GM23338 (cell line): ENCODE measurements around the gene ZBTB3. TPM values are rescaled to one million over a fixed set of nuclear protein-coding genes. Genes with fewer than 3 reads are reported as not detected.

Source experiments
- ATAC-seq: fragments of 200-7000 bp; cut with Tn5 transposase; 3 replicates; pipeline ENCODE4 v1.9.1; 2020
- DNase-seq: peaks from one replicate; pipeline ENCODE4 v3.0.0-alpha.2; 2015; ENCODE audit warnings: low spot score
- H2AFZ ChIP-seq: fragments of 200-600 bp; sonication (generic); 2 replicates; pipeline ENCODE4 v1.8.0; 2016; ENCODE audit warnings: antibody characterized with exemption, mild to moderate bottlenecking, moderate library complexity
- H3F3A ChIP-seq: fragments of 200-600 bp; sonication (generic); replicated peaks from 2 replicates; pipeline ENCODE4 v1.8.0; 2017; ENCODE audit warnings: antibody characterized with exemption, mixed run types, low read depth
- H3K27ac ChIP-seq: fragments of 200-600 bp; sonication (generic); 2 replicates; pipeline ENCODE4 v1.6.1; 2016; ENCODE audit warnings: low read depth
- H3K27me3 ChIP-seq: fragments of 200-600 bp; sonication (generic); 2 replicates; pipeline ENCODE4 v1.8.0; 2016; ENCODE audit warnings: mild to moderate bottlenecking, mixed run types, moderate library complexity; ENCODE audit not compliant: insufficient read depth
- H3K36me3 ChIP-seq: fragments of 200-600 bp; sonication (generic); 2 replicates; pipeline ENCODE4 v1.8.0; 2016; ENCODE audit warnings: mild to moderate bottlenecking; ENCODE audit not compliant: insufficient read depth
- H3K4me1 ChIP-seq: fragments of 200-600 bp; sonication (generic); 2 replicates; pipeline ENCODE4 v1.8.0; 2016; ENCODE audit warnings: mild to moderate bottlenecking, moderate library complexity; ENCODE audit not compliant: insufficient read depth
- H3K4me2 ChIP-seq: fragments of 200-600 bp; sonication (generic); 2 replicates; pipeline ENCODE4 v1.7.1; 2017; ENCODE audit warnings: mixed run types
- H3K4me3 ChIP-seq: fragments of 200-600 bp; sonication (generic); 2 replicates; pipeline ENCODE4 v1.6.1; 2016; ENCODE audit warnings: mixed run types
- H3K79me2 ChIP-seq: fragments of 200-600 bp; sonication (generic); replicated peaks from 2 replicates; pipeline ENCODE4 v1.8.0; 2017; ENCODE audit warnings: mild to moderate bottlenecking; ENCODE audit not compliant: insufficient read depth
- H3K9me2 ChIP-seq: fragments of 200-600 bp; sonication (generic); 2 replicates; pipeline ENCODE4 v1.8.0; 2017; ENCODE audit not compliant: insufficient read depth
- H4K20me1 ChIP-seq: fragments of 200-600 bp; sonication (generic); replicated peaks from 2 replicates; pipeline ENCODE4 v1.8.0; 2017; ENCODE audit warnings: mild to moderate bottlenecking; ENCODE audit not compliant: insufficient read depth
- H3K27ac Mint-ChIP-seq: 2 replicates; pipeline ENCODE4 v1.8.0; 2020; ENCODE audit warnings: inconsistent platforms, mild to moderate bottlenecking, moderate library complexity, mixed read lengths
- H3K27me3 Mint-ChIP-seq: 3 replicates; pipeline ENCODE4 v1.8.0; 2022; ENCODE audit warnings: low read depth, mild to moderate bottlenecking, moderate library complexity, mixed read lengths, inconsistent platforms; ENCODE audit not compliant: insufficient read depth, poor library complexity
- H3K36me3 Mint-ChIP-seq: 3 replicates; pipeline ENCODE4 v1.8.0; 2021; ENCODE audit warnings: low read depth, mild to moderate bottlenecking, inconsistent platforms, moderate library complexity, mixed read lengths
- H3K4me1 Mint-ChIP-seq: 3 replicates; pipeline ENCODE4 v1.8.0; 2020; ENCODE audit warnings: mild to moderate bottlenecking, inconsistent platforms, mixed read lengths
- H3K4me3 Mint-ChIP-seq: 3 replicates; pipeline ENCODE4 v1.8.0; 2021; ENCODE audit warnings: moderate library complexity, mild to moderate bottlenecking, inconsistent platforms, mixed read lengths
- H3K9me3 Mint-ChIP-seq: 3 replicates; pipeline ENCODE4 v1.8.0; 2020; ENCODE audit warnings: moderate library complexity, mild to moderate bottlenecking, inconsistent platforms, mixed read lengths
- CREB1 ChIP-seq: fragments of 250-450 bp; sonication (Bioruptor Pico); IDR thresholded peaks from 2 replicates; pipeline ENCODE4 v1.5.0; 2020; ENCODE audit warnings: low read depth, mild to moderate bottlenecking, moderate library complexity
- CTCF ChIP-seq, 2 experiments: fragments of 200-600 bp in 1 of 2; sonication (generic) in 1 of 2; conservative IDR thresholded peaks; 2 replicates each; pipeline versions ENCODE4 v1.5.1 to v1.6.1; 2016 to 2017; ENCODE audit warnings: antibody characterized with exemption in 2 of 2, low read depth in 2 of 2, mild to moderate bottlenecking in 2 of 2, moderate library complexity in 1 of 2
- ETS1 ChIP-seq: IDR thresholded peaks from 2 replicates; pipeline ENCODE4 v1.6.1; 2016; ENCODE audit warnings: antibody characterized with exemption
- NANOG ChIP-seq: IDR thresholded peaks from 2 replicates; pipeline ENCODE4 v1.6.1; 2016; ENCODE audit warnings: antibody characterized with exemption, borderline replicate concordance
- POLR2AphosphoS5 ChIP-seq: IDR thresholded peaks from 2 replicates; pipeline ENCODE4 v1.6.1; 2016; ENCODE audit warnings: antibody characterized with exemption, low read depth
- REST ChIP-seq: IDR thresholded peaks from one replicate; pipeline ENCODE4 v1.6.1; 2018; ENCODE audit warnings: antibody characterized with exemption; ENCODE audit not compliant: unreplicated experiment
- ZNF114 ChIP-seq: fragments of 250-450 bp; sonication (Bioruptor Pico); IDR thresholded peaks from 2 replicates; pipeline ENCODE4 v1.5.0; 2020; ENCODE audit warnings: mild to moderate bottlenecking, moderate library complexity
- ZNF331 ChIP-seq: fragments of 250-450 bp; sonication (Bioruptor Pico); IDR thresholded peaks from 2 replicates; pipeline ENCODE4 v1.5.0; 2020; ENCODE audit warnings: low read depth, mild to moderate bottlenecking, moderate library complexity
- polyA plus RNA-seq: library from polyadenylated mRNA; unstranded; fragments of >200 nt; fragmentation: Nextera tagmentation; extraction: Ambion mirVana; gene quantifications from 2 replicates; pipeline ENCODE4 v1.2.1, GENCODE V29; 2016
- total RNA-seq: library from RNA; depleted of rRNA; stranded (reverse); fragments of >200 nt; shearing (Covaris generic); gene quantifications from 2 replicates; pipeline ENCODE4 v1.2.3, GENCODE V29; 2014

The ZBTB3 gene
- total and polyA plus RNA-seq, 2 experiments from 2014 or later: 47.8 to 82.6 TPM

- DNase-seq (peak; percentile 56), ATAC-seq (peak; percentile 14)
- H3K9me3 Mint-ChIP-seq: no peaks in the 10 kb centered on the region
- H3K4me1 Mint-ChIP-seq: peaks cover 47% of the 10 kb centered on the region
- Histone ChIP-seq H4K20me1 (no peaks in the 10 kb centered on the region; the same call in 1 of the 2 replicates), H3K36me3 (peaks cover 27% of the 10 kb centered on the region), H3K4me2 (peak overlapping the region; percentile 95), H3K79me2 (peaks cover 9% of the 10 kb centered on the region), H3K27ac (peak overlapping the region; percentile 98; the same call in 1 of the 2 replicates), H3F3A (peaks cover 68% of the 10 kb centered on the region), H3K27me3 (no peaks in the 10 kb centered on the region), H3K4me3 (peak overlapping the region; percentile 82), H2AFZ (peak overlapping the region; percentile 93), H3K9me2 (no peaks in the 10 kb centered on the region), H3K4me1 (peaks cover 31% of the 10 kb centered on the region)
- H3K4me3 Mint-ChIP-seq: peak overlapping the region; percentile 92
- peak overlapping the region; percentile 97 for H3K27ac Mint-ChIP-seq
- peaks cover 47% of the 10 kb centered on the region for H3K36me3 Mint-ChIP-seq
- H3K27me3 Mint-ChIP-seq: peaks cover 27% of the 10 kb centered on the region
- no peak for TF ChIP-seq CREB1
- no peak for TF ChIP-seq ETS1
Measured at GRCh38 chr11:62708793-62709192, 45.2 kb downstream of the ZBTB3 start.

GRCh38 chr11:62708392-62708791 lies 45.6 kb downstream of the ZBTB3 start:
- Histone ChIP-seq H3K36me3 (peaks cover 23% of the 10 kb centered on the region), H3K27me3 (no peaks in the 10 kb centered on the region), H3K79me2 (peaks cover 9% of the 10 kb centered on the region), H3K9me2 (no peaks in the 10 kb centered on the region), H3K27ac (peak overlapping the region; percentile 98; the same call in 1 of the 2 replicates), H3F3A (peaks cover 64% of the 10 kb centered on the region), H3K4me1 (peaks cover 31% of the 10 kb centered on the region), H4K20me1 (no peaks in the 10 kb centered on the region; the same call in 1 of the 2 replicates), H3K4me3 (peak overlapping the region; percentile 82), H3K4me2 (peak overlapping the region; percentile 95), H2AFZ (no peak overlapping the region)
- no peak for ATAC-seq
- H3K9me3 Mint-ChIP-seq: no peaks in the 10 kb centered on the region
- peak overlapping the region; percentile 92 for H3K4me3 Mint-ChIP-seq
- peak overlapping the region; percentile 97 for H3K27ac Mint-ChIP-seq
- peaks cover 43% of the 10 kb centered on the region for H3K4me1 Mint-ChIP-seq
- H3K36me3 Mint-ChIP-seq: peaks cover 43% of the 10 kb centered on the region
- H3K27me3 Mint-ChIP-seq: peaks cover 27% of the 10 kb centered on the region
- TF ChIP-seq NANOG (no peak), CREB1 (no peak)
- no peak for DNase-seq

- peak within 1 kb of the TSS; percentile 95 for H3K27ac Mint-ChIP-seq
- peaks cover 54% of the 10 kb centered on the region for H3F3A ChIP-seq
- H3K4me3 Mint-ChIP-seq: peak within 1 kb of the TSS; percentile 92
- no peak within 1 kb of the TSS for H2AFZ ChIP-seq
- H3K4me1 ChIP-seq: peaks cover 28% of the 10 kb centered on the region
- H3K79me2 ChIP-seq: peaks cover 9% of the 10 kb centered on the region
- no peaks in the 10 kb centered on the region for H3K9me3 Mint-ChIP-seq
- H3K36me3 Mint-ChIP-seq: peaks cover 37% of the 10 kb centered on the region
- H3K4me3 ChIP-seq: peak within 1 kb of the TSS; percentile 82
- no peaks in the 10 kb centered on the region for H3K27me3 ChIP-seq
- H3K9me2 ChIP-seq: no peaks in the 10 kb centered on the region
- H3K36me3 ChIP-seq: peaks cover 13% of the 10 kb centered on the region
- peak within 1 kb of the TSS; percentile 60 for H3K27ac ChIP-seq
- H3K4me1 Mint-ChIP-seq: peaks cover 36% of the 10 kb centered on the region
- DNase-seq: peak; percentile 99
- H3K27me3 Mint-ChIP-seq: peaks cover 27% of the 10 kb centered on the region
- H3K4me2 ChIP-seq: peak within 1 kb of the TSS; percentile 95
- ATAC-seq: peak; percentile 62
- no peaks in the 10 kb centered on the region; the same call in 1 of the 2 replicates for H4K20me1 ChIP-seq
- TF ChIP-seq ETS1 (peak; percentile 50; the same call in 1 of the 2 replicates), ZNF331 (CRISPR knock-in tag) (no peak), CTCF (conservative IDR thresholded peaks at IDR 0.05; ENCODE audit: low read depth in 2 of 2) (no peak), POLR2AphosphoS5 (peak; percentile 69), ZNF114 (CRISPR knock-in tag) (no peak), REST (no peak)
Measured at GRCh38 chr11:62707277-62707861, 46.6 kb downstream of the ZBTB3 start, which contains the start of the genes BSCL2 and GNG3. Gene BSCL2, minus strand, starts transcription at chr11:62707424. Its CDS starts 229 bp downstream, at chr11:62707195. Gene GNG3, plus strand, starts transcription at chr11:62707676. Its CDS starts 620 bp downstream, at chr11:62708296.
